IMR-90 (cell line): ENCODE data around the gene NDUFAF2. TPM values are rescaled to one million over a fixed set of nuclear protein-coding genes. Genes with fewer than 3 reads are reported as not detected.

Source experiments
- ATAC-seq: fragments of 200-7000 bp; cut with Tn5 transposase; 2 replicates; pipeline ENCODE4 v1.9.1; 2020; ENCODE audit warnings: low read depth, mild to moderate bottlenecking, moderate library complexity
- BruUV-seq: library from RNA; stranded (reverse); fragments of 400-500 nt; replicated peaks from 2 replicates; lab custom pipeline; 2021; lab: Mats Ljungman, UMichigan
- CTCF ChIA-PET: fragments of 300-600 bp; formaldehyde crosslinking; extraction: SDS; loops from one replicate; lab custom pipeline; 2021; ENCODE audit warnings: antibody characterized with exemption; lab: Yijun Ruan, JAX
- POLR2A ChIA-PET: fragments of 300-600 bp; sonication (Branson Sonifier 250); formaldehyde crosslinking; loops from one replicate; lab custom pipeline; 2022; ENCODE audit warnings: antibody characterized with exemption; ENCODE audit not compliant: unreplicated experiment; lab: Charles Lee
- DNase-seq: peaks from one replicate; pipeline ENCODE4 v3.0.0; 2013
- H2AFZ ChIP-seq: replicated peaks from 2 replicates; pipeline ENCODE3; 2013; ENCODE audit warnings: low read length, mild to moderate bottlenecking; ENCODE audit not compliant: poor library complexity
- H2AK5ac ChIP-seq: 2 replicates; pipeline ENCODE4 v1.6.1; 2013; ENCODE audit warnings: low read depth, low read length, inconsistent platforms
- H2AK9ac ChIP-seq: replicated peaks from 2 replicates; pipeline ENCODE3; 2013; ENCODE audit warnings: mild to moderate bottlenecking, low read depth, low read length, moderate library complexity; ENCODE audit not compliant: poor library complexity
- H2BK120ac ChIP-seq: 2 replicates; pipeline ENCODE4 v1.6.1; 2013; ENCODE audit warnings: low read depth, low read length, inconsistent platforms
- H2BK15ac ChIP-seq: 3 replicates; pipeline ENCODE4 v1.6.1; 2013; ENCODE audit warnings: low read depth, low read length, inconsistent platforms
- H2BK20ac ChIP-seq: 2 replicates; pipeline ENCODE4 v1.6.1; 2013; ENCODE audit warnings: low read depth, mild to moderate bottlenecking, inconsistent platforms, low read length, moderate library complexity
- H2BK5ac ChIP-seq: 2 replicates; pipeline ENCODE4 v1.6.1; 2013; ENCODE audit warnings: mild to moderate bottlenecking, low read depth, low read length, inconsistent platforms; ENCODE audit not compliant: poor library complexity, severe bottlenecking
- H3K14ac ChIP-seq: replicated peaks from 2 replicates; pipeline ENCODE4 v1.6.1; 2013; ENCODE audit warnings: low read depth, low read length, inconsistent platforms
- H3K18ac ChIP-seq: 2 replicates; pipeline ENCODE4 v1.6.1; 2013; ENCODE audit warnings: low read depth, low read length, control low read depth
- H3K23ac ChIP-seq: 2 replicates; pipeline ENCODE4 v1.6.1; 2013; ENCODE audit warnings: low read depth, low read length, inconsistent platforms
- H3K27ac ChIP-seq: 2 replicates; pipeline ENCODE4 v1.5.1; 2013; ENCODE audit warnings: mild to moderate bottlenecking, control low read depth, low read length; ENCODE audit not compliant: insufficient read depth
- H3K27me3 ChIP-seq: 2 replicates; pipeline ENCODE4 v1.6.1; 2013; ENCODE audit warnings: low read length; ENCODE audit not compliant: control insufficient read depth, insufficient read depth
- H3K36me3 ChIP-seq: 2 replicates; pipeline ENCODE4 v1.6.1; 2013; ENCODE audit warnings: low read length, mixed read lengths; ENCODE audit not compliant: control insufficient read depth, insufficient read depth
- H3K4ac ChIP-seq: 2 replicates; pipeline ENCODE4 v1.6.1; 2013; ENCODE audit warnings: low read depth, low read length, inconsistent platforms
- H3K4me1 ChIP-seq: 2 replicates; pipeline ENCODE4 v1.6.1; 2013; ENCODE audit warnings: low read length, mixed read lengths; ENCODE audit not compliant: control insufficient read depth, insufficient read depth
- H3K4me2 ChIP-seq: 2 replicates; pipeline ENCODE4 v1.6.1; 2013; ENCODE audit warnings: low read depth, mild to moderate bottlenecking, control low read depth, low read length, moderate library complexity
- H3K4me3 ChIP-seq: 2 replicates; pipeline ENCODE4 v1.5.1; 2013; ENCODE audit warnings: low read depth, mild to moderate bottlenecking, control low read depth, low read length, moderate library complexity; ENCODE audit not compliant: insufficient read depth
- H3K56ac ChIP-seq: 2 replicates; pipeline ENCODE4 v1.6.1; 2013; ENCODE audit warnings: low read length, inconsistent platforms; ENCODE audit not compliant: insufficient read depth; ENCODE audit errors: extremely low read depth
- H3K79me1 ChIP-seq, 2 experiments: 2 replicates each; pipeline ENCODE4 v1.6.1; 2013; ENCODE audit warnings: low read length in 2 of 2, inconsistent platforms in 1 of 2, low read depth in 1 of 2
- H3K9ac ChIP-seq: 2 replicates; pipeline ENCODE4 v1.6.1; 2013; ENCODE audit warnings: low read depth, low read length, control low read depth
- H3K9me1 ChIP-seq: 2 replicates; pipeline ENCODE4 v1.6.1; 2013; ENCODE audit warnings: low read length, inconsistent platforms; ENCODE audit not compliant: insufficient read depth
- H3K9me3 ChIP-seq: 2 replicates; pipeline ENCODE4 v1.6.1; 2013; ENCODE audit warnings: low read length; ENCODE audit not compliant: control insufficient read depth, insufficient read depth
- H4K20me1 ChIP-seq: 2 replicates; pipeline ENCODE4 v1.6.1; 2013; ENCODE audit warnings: low read length, inconsistent platforms; ENCODE audit not compliant: insufficient read depth
- H4K5ac ChIP-seq: 2 replicates; pipeline ENCODE4 v1.6.1; 2013; ENCODE audit warnings: mild to moderate bottlenecking, low read depth, low read length, control low read depth
- H4K8ac ChIP-seq, 2 experiments: 2 replicates each; pipeline ENCODE4 v1.6.1; 2013; ENCODE audit warnings: low read depth in 2 of 2, low read length in 2 of 2, control low read depth in 1 of 2, inconsistent platforms in 1 of 2
- H4K91ac ChIP-seq: 2 replicates; pipeline ENCODE4 v1.6.1; 2013; ENCODE audit warnings: low read depth, low read length, inconsistent platforms; ENCODE audit not compliant: insufficient read depth
- BHLHE40 ChIP-seq: fragments of 150-350 bp; IDR thresholded peaks from 2 replicates; pipeline ENCODE4 v1.6.1; 2016; ENCODE audit warnings: mild to moderate bottlenecking, low read depth, low read length
- CEBPB ChIP-seq: IDR thresholded peaks from 2 replicates; pipeline ENCODE4 v1.6.1; 2012; ENCODE audit warnings: low read depth, low read length, improper control_type of control experiment
- CHD1 ChIP-seq: IDR thresholded peaks from 2 replicates; pipeline ENCODE4 v1.6.1; 2012; ENCODE audit warnings: low read depth, low read length, improper control_type of control experiment
- FOS ChIP-seq: fragments of 150-350 bp; IDR thresholded peaks from 2 replicates; pipeline ENCODE4 v1.6.1; 2016; ENCODE audit warnings: low read depth, low read length
- MAFK ChIP-seq: IDR thresholded peaks from 2 replicates; pipeline ENCODE4 v1.6.1; 2012; ENCODE audit warnings: low read depth, low read length, improper control_type of control experiment
- MAZ ChIP-seq: IDR thresholded peaks from 2 replicates; pipeline ENCODE4 v1.6.1; 2012; ENCODE audit warnings: low read depth, mild to moderate bottlenecking, low read length, improper control_type of control experiment, moderate library complexity, borderline replicate concordance
- MXI1 ChIP-seq: IDR thresholded peaks from 2 replicates; pipeline ENCODE4 v1.6.1; 2012; ENCODE audit warnings: low read depth, mild to moderate bottlenecking, low read length, moderate library complexity, borderline replicate concordance
- NFE2L2 ChIP-seq: fragments of 150-350 bp; IDR thresholded peaks from 2 replicates; pipeline ENCODE4 v1.6.1; 2016; ENCODE audit warnings: low read depth, mild to moderate bottlenecking, low read length
- POLR2A ChIP-seq: IDR thresholded peaks from 2 replicates; pipeline ENCODE4 v1.6.1; 2012; ENCODE audit warnings: mild to moderate bottlenecking, low read depth, low read length
- RAD21 ChIP-seq: IDR thresholded peaks from 2 replicates; pipeline ENCODE4 v1.6.1; 2012; ENCODE audit warnings: low read length, improper control_type of control experiment
- RFX5 ChIP-seq: IDR thresholded peaks from 2 replicates; pipeline ENCODE4 v1.8.0; 2012; ENCODE audit warnings: low read depth, mild to moderate bottlenecking, low read length, moderate library complexity
- USF2 ChIP-seq: fragments of 150-350 bp; IDR thresholded peaks from 2 replicates; pipeline ENCODE4 v1.6.1; 2017; ENCODE audit warnings: mild to moderate bottlenecking, antibody characterized with exemption, low read length, low read depth
- dilution Hi-C: fragments of 300-500 bp; cut with HindIII; formaldehyde crosslinking; loops from one replicate; pipeline ENCODE4 v1.14.3; 2018; ENCODE audit warnings: low sequenced_read_pairs; ENCODE audit not compliant: unreplicated experiment
- in situ Hi-C: fragments of 300-500 bp; cut with MboI; formaldehyde crosslinking; loops from 3 replicates; pipeline ENCODE4 v1.14.3; 2019; ENCODE audit warnings: low sequenced_read_pairs, inconsistent platforms, mixed read lengths
- intact Hi-C: fragments of 100-400 bp; cut with micrococcal nuclease; formaldehyde crosslinking; loops from 2 replicates; pipeline ENCODE4 v1.10.0; 2022
- polyA plus RNA-seq, 3 experiments: library from polyadenylated mRNA; depleted of rRNA; stranded (reverse); fragments of >200 nt; gene quantifications; 2 replicates each; pipeline ENCODE4 v1.2.3, GENCODE V29; 2012; ENCODE audit warnings: low replicate concordance in 1 of 3
- total RNA-seq: library from RNA; depleted of rRNA; stranded (reverse); fragments of >200 nt; gene quantifications from 2 replicates; pipeline ENCODE4 v1.2.3, GENCODE V29; 2012

Gene NDUFAF2
- total and polyA plus RNA-seq, 2 of the 4 experiments (the other 2 are of a cell fraction) = 11.8 to 24.7 TPM

- H3K9ac ChIP-seq = no peak overlapping the region
- in situ Hi-C loops = no loop called here
- no peak overlapping the region for H3K4me2 ChIP-seq
- no peak overlapping the region for H2BK20ac ChIP-seq
- CTCF ChIA-PET = no interaction called here
- POLR2A ChIA-PET = no interaction called here
- H3K9me3 ChIP-seq = no peaks in the 10 kb centered on the region
- no peaks in the 10 kb centered on the region; a peak in 2 of 4 replicates for H3K79me1 ChIP-seq
- H2AK5ac ChIP-seq = no peak overlapping the region
- no TSS peak for BruUV-seq
- dilution Hi-C loops = no loop called here
- H3K36me3 ChIP-seq = peaks cover 2% of the 10 kb centered on the region; the same call in 1 of the 2 replicates
- no peak overlapping the region for H3K18ac ChIP-seq
- H3K4me3 ChIP-seq = no peak overlapping the region
- H2BK15ac ChIP-seq = no peak overlapping the region
- no peaks in the 10 kb centered on the region for H3K9me1 ChIP-seq
- H4K8ac ChIP-seq = no peak overlapping the region
- H2AK9ac ChIP-seq = no peak overlapping the region
- no peak overlapping the region for H2BK5ac ChIP-seq
- H3K4ac ChIP-seq = no peak overlapping the region
- DNase-seq (no peak), ATAC-seq (no peak)
- H3K56ac ChIP-seq = no peak overlapping the region
- H2BK120ac ChIP-seq = no peak overlapping the region
- H3K4me1 ChIP-seq = no peaks in the 10 kb centered on the region
- TF ChIP-seq MAZ (no peak), CHD1 (no peak), MAFK (no peak), POLR2A (no peak), RFX5 (no peak), NFE2L2 (no peak), CEBPB (no peak), MXI1 (no peak), USF2 (no peak), RAD21 (no peak), FOS (no peak), BHLHE40 (no peak)
- intact Hi-C loops = no loop called here
- no peak overlapping the region for H4K5ac ChIP-seq
- H2AFZ ChIP-seq = no peak overlapping the region
- H3K23ac ChIP-seq = no peak overlapping the region
- no peaks in the 10 kb centered on the region for H3K27me3 ChIP-seq
- no peak overlapping the region for H3K14ac ChIP-seq
- H3K27ac ChIP-seq = no peak overlapping the region
- H4K20me1 ChIP-seq = no peaks in the 10 kb centered on the region
- no peak overlapping the region for H4K91ac ChIP-seq
Measured at GRCh38 chr5:60927450-60927849, 17.6 kb upstream of the NDUFAF2 start.
